Hepatocyte (in vitro differentiated cells): ENCODE measurements around the gene SVOP.

Experiments used
- EZH2phosphoT487 ChIP-seq: fragments of 200-600 bp; sonication (generic); IDR thresholded peaks from one replicate; pipeline ENCODE4 v1.6.1; 2018; ENCODE audit warnings: antibody characterized with exemption, mild to moderate bottlenecking, low read depth, moderate library complexity; ENCODE audit not compliant: unreplicated experiment, severe bottlenecking
- TF ChIP-seq, protein P1 (sequence below): fragments of 200-600 bp; sonication (generic); IDR thresholded peaks from 2 replicates; pipeline ENCODE4 v1.5.1; 2016; ENCODE audit warnings: antibody characterized with exemption, mild to moderate bottlenecking; ENCODE audit not compliant: poor library complexity

DNA sequence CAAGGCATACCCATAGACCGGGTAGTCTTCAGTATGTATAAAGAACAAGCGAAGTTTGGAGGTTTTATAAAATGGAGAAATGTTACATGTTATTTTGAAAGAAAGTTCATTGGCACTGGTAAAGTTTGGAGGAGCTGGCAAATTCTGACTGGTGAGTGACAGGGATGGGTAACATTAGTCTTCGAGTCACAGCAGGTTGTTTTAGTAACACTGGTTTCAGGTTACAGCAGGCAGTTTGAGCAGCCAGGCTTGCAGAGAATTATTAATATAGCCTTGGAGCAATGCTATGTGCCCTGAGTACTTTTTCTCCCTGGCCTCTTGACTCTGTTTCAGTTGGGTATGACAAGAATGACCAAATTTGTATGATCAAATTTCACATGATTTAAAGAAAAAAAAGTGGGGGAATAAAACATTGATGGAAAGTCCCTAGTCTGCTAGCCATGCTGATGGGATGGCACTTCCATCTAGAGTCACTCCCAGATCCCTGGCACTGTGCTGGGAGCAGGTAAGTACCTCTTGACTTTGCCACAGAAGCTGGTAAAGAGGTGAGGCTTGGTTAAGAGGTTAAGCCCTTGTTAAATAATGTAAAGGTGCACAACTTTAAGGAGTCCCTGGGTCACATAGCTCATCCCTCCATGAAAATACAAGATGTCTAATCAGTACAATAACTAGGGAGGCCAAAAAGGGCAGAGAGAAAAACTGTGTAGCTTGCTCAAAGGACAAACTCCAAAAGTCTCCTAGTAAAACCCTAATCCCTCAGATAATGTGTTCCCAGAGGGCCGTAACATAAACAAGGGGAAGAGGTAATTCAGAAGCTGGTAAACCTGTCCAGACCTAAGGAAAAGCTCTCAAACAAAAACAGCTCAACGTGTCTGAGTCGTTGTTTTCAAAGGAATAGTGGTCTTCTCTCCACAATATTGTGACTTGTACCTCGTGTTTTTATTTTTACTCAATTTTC, 12.7 kb upstream of the SVOP start:
- TF ChIP-seq, protein P1, sequence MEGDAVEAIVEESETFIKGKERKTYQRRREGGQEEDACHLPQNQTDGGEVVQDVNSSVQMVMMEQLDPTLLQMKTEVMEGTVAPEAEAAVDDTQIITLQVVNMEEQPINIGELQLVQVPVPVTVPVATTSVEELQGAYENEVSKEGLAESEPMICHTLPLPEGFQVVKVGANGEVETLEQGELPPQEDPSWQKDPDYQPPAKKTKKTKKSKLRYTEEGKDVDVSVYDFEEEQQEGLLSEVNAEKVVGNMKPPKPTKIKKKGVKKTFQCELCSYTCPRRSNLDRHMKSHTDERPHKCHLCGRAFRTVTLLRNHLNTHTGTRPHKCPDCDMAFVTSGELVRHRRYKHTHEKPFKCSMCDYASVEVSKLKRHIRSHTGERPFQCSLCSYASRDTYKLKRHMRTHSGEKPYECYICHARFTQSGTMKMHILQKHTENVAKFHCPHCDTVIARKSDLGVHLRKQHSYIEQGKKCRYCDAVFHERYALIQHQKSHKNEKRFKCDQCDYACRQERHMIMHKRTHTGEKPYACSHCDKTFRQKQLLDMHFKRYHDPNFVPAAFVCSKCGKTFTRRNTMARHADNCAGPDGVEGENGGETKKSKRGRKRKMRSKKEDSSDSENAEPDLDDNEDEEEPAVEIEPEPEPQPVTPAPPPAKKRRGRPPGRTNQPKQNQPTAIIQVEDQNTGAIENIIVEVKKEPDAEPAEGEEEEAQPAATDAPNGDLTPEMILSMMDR, result no peak
- no peak for TF ChIP-seq EZH2phosphoT487
